HG03039 (cell line): ENCODE data around the gene PKD1L1.
"Not testable (repeated sequence)": the region's sequence is repeated elsewhere in the genome, so short reads cannot be mapped to it uniquely, and the experiment has no call there.

ENCODE experiments used
- ATAC-seq: cut with Tn5 transposase; IDR thresholded peaks from one replicate; pipeline ENCODE4 v1.9.1; 2021; ENCODE audit warnings: mild to moderate bottlenecking, moderate library complexity; ENCODE audit not compliant: unreplicated experiment

Gene PKD1L1

GRCh38 chr7:47772492-47772891 is 175.8 kb downstream of the PKD1L1 start:
- no peak for ATAC-seq

GRCh38 chr7:47771990-47772360 is 176.3 kb downstream of the PKD1L1 start:
- no peak for ATAC-seq

- ATAC-seq = no peak
Observed at GRCh38 chr7:47771336-47771989, 176.8 kb downstream of the PKD1L1 start.

DNA sequence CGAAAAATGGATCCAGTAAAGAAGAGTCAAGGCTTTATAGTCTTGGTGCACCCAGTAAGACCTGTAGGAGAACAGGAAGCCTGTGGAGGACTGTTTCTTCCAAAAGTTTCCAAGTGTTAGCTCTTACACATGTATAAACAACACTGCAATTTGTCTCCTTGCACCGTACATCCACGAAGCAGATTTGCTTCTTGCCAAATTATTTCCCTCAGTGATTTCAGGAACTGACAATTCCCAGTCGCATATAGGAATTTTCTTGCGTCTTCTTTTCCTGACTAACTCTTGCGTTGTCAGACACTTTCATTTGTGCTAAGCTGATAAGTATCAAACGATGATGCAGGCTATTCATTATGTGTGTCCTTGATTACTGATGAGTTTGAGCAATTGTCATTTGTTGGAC is 182.1 kb downstream of the PKD1L1 start:
- ATAC-seq = no peak

DNA sequence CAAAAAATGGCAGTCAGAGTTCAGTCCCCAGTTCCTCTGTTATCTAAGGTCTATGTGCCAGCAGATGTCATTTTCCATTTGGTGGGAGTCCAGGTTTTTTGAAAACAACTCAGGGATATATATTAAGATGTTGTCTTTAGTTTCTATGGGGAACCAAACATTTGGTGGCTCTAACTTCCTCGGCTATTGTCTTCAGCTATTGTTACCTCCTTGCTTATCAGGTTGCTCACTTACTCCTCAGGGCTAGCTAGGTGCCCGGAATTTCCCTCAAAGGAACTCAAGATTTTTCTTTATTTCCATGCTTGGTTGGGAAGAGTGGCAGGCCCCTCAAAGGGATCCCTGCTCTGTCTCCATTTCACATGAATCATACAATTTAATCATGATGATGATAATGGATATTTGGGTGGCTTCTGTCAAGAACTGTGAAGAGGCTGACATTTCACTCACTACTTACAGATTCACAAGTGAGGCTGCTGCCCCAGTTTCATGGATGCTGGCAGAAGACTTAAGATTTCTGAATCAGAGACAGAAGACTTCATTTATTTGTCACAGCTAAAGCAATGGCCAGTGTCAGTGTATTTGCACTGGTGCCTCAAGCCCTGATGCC is 182.8 kb downstream of the PKD1L1 start:
- ATAC-seq = no peak

- no peak for ATAC-seq
Observed at GRCh38 chr7:47764746-47765145, 183.5 kb downstream of the PKD1L1 start.

DNA sequence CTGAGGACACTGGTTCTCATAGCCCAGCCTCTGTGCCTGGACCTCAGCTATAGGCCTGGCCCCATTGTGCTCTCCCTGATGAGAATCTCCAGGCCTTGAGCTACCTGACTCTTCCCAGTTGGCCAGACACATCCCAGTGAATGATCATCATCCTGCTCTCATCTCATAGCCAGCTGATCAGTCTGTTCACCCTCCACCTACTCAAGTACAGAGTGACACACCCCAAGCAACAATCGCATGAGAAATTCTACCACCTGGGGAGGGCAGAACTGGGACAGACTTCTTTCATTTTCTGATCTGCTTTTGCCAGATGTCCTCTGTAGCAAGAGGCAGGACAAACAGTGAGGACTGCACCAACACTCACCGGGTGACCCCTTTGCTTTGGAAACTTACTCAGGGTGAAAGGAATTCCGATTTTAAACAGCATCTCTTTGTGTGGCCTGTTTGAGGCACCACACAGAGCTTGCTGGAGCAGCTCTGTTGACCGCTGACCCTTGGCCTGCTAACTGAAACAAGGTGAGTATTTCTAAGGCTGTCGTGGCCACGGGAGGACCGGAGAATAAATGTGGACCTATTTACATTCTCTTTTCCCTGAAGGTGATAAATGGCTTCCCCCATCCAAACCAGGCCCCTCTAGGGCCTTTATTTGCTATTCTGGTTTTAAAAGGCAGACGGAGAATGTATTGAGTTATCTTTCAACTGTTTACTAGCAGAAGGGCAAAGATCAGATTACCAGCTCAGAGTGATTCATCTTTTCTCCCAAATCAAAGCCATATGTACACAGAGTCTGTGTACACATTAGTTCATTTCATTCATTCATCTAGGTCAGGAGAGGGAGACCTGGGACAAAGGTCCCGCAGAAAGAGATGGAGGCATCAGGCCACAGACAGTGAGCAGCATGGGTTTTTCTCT is 184.9 kb downstream of the PKD1L1 start:
- ATAC-seq = no peak

DNA sequence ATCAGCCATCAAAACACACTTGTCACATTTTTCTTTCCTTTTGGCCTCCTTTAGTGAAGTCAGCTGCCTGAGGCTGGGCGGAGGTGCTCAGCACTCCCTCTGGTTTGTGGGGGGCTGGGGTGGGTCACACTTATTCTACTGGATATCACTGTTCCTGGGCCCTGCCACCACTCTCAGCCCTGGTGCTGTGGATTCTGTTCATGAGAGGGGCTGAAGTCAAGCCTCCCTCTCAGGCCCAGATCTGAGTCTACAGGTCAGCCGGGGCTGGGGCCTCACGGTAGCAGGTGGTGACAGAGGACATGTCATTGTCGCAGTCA is 185.6 kb downstream of the PKD1L1 start:
- ATAC-seq = no peak

DNA sequence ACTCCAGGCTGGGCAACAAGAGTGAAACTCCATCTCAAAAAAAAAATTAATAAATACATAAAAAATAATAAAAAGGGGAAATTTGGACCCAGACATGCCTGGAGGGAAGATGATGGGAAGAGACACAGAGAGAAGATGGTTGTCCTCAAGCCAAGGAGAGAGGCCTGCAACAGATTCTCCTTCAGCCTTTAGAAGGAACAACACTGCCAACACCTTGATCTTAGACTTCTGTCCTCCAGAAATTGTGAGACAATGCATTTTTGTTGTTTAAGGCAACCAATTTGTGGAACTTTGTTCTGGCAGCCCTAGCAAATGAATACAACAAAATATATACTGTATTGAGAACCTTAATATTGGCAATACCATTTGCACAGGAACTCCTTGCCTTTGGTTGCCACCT is 186.1 kb downstream of the PKD1L1 start:
- no peak for ATAC-seq

GRCh38 chr7:47759056-47759706 is 189.1 kb downstream of the PKD1L1 start:
- no peak for ATAC-seq

DNA sequence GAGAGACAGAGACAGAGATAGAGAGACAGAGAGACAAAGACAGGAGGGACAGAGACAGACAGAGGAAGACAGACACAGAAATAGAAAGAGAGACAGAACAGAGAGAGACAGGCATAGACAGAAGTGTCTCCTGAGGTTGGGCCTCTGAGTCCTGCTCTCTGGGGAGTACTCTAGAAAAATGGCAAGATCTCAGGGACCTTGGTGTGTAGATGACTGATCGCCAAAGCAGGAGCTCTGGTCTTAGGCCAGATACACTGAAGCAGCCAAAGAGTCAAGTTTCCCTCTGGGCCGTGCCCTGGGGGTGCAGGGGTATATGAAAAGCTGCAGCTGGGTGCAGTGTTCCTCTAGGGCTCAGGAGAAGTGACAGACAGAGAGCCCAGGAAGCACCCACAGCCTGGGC is 189.7 kb downstream of the PKD1L1 start:
- ATAC-seq = no peak

- no peak for ATAC-seq
Observed at GRCh38 chr7:47757921-47758411, 190.3 kb downstream of the PKD1L1 start.

DNA sequence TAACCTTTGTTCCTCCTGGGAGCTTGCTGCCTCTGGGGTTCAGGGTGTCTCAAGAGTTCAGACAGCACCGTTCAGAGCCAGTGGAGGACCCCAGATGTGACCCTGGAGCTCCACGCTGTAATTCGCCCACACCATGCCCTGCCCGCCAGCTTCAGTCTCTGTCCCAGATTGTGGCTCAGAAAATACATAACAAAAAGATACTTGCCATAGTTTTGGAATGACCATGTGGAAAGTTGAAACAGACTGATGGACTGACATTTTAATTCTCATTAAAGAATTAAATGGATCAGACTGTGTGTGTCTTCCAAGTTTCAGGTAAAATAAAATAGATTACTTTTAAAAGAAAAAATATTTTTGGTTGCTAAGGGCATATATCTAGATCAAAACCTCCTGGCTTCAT is 191.6 kb downstream of the PKD1L1 start:
- ATAC-seq = no peak

- ATAC-seq = no peak
Observed at GRCh38 chr7:47755248-47755647, 193.0 kb downstream of the PKD1L1 start.

- not testable (repeated sequence) for ATAC-seq
Observed at GRCh38 chr7:47751724-47752123, 196.5 kb downstream of the PKD1L1 start.

DNA sequence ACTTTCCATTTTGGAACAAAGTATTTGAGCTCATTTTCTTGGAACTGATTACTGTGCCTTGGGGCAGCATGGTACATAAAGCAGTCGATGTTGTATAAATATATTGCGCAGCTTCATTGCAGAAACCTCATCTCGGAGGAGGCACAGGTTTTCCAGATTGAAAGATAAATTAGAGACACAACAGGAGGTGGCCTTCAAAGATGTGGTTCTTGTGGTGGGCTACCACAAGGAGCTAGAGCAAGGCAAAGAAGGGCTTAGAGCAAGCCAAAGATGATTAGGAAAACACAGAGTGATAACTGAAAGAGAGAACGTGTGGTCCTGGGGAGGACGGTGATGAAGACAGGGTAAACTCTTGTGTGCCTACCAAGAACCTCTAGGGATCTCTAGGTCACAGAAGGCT is 197.2 kb downstream of the PKD1L1 start:
- no peak for ATAC-seq

GRCh38 chr7:47748041-47748440 is 200.2 kb downstream of the PKD1L1 start:
- no peak for ATAC-seq

DNA sequence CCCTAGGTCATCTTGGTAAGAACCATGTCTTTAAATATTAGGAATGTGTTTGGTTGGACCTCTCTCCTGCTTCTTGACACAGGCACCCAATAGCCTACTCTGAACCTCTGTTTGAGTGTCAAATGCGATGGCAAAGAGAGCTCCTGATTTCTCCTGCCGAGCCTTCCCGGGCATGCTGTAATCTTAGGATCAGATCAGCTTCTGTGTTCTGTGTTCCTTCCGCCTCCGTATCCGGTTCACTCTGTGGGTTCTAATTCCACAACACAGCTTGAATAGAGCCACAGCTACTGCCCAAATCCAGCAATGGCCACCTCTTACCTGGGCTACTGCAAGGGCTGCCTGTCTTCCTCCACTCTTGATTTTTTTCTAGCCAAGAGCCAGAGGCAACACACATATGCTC is 201.1 kb downstream of the PKD1L1 start:
- ATAC-seq = no peak

DNA sequence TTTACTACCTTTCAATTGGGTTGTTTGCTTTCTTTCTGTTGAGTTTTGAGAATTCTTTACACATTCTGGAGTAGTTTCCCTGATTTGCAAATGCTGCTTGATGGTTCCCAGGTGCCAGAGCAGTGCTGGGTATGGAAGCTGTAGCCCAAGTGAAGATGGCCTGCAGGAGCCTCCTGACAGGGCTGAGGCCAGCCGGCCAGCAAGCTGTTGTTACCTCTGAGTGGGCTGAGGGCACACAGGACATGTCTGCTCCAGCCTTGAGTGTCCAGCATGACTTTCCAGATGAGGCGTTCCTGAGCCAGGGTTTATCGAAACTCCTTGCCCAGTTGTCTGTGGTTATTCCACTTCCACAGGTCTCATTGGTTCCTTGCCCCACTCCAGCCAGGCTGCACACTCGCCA is 201.8 kb downstream of the PKD1L1 start:
- no peak for ATAC-seq

DNA sequence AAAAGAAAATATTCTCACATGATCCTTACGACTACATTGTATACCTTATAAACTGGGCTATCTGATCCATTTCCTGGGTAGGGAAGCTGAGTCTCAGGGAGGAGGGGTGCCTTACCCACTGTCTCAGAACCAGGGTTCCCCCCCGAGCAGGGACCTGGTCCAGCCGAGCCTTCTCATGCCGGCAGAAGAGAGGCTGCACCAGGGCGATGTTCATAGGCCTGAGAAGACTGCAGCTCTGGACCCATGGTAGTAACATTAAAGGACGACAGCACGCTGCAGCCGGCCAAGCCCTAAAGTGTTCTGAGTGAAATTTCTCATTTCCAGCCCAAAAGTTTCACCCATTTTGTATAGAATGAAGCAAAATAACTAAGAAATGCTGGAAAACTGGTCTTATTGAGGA is 203.4 kb downstream of the PKD1L1 start:
- ATAC-seq = no peak

DNA sequence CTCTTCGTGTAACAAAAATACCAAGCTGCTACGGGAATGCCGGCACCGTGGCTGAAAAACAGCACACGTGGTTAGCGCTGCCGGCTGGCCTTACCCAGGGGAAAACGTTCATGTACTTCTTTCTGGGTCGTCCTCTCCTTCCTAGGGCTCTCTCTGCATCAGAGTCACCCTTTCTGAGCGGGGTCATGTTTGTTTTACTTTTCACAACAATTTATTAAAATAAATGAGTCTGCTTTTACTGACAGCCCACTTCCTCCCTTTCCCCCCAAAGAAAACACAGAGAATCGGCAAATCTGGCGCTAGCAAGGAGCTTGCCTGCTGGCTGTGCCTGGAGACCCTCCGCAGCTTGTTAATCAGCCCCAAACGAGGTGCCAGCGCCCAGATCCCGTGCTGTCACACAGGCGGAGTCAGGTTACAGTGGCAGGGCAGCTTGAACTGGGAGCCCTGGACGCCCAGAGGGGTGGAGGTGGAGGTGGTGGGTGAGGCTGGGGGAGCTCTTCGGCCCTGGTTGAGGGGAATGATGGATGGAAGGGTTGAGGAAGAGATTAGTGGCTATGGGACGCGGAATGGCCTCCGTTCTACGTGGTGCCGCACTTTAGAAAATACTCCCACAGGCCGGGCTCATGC is 204.2 kb downstream of the PKD1L1 start:
- no peak for ATAC-seq
